A375 (cell line): ENCODE results near the gene CST5. TPM values are rescaled to one million over a fixed set of nuclear protein-coding genes. Genes with fewer than 3 reads are reported as not detected.

Source experiments
- total RNA-seq: library from RNA; depleted of rRNA; stranded (reverse); fragments of >200 nt; shearing (Covaris generic); gene quantifications from 2 replicates; pipeline ENCODE4 v1.2.3, GENCODE V29; 2014; rRNA removed

CST5 gene
- total RNA-seq = not detected in 2 replicates

DNA sequence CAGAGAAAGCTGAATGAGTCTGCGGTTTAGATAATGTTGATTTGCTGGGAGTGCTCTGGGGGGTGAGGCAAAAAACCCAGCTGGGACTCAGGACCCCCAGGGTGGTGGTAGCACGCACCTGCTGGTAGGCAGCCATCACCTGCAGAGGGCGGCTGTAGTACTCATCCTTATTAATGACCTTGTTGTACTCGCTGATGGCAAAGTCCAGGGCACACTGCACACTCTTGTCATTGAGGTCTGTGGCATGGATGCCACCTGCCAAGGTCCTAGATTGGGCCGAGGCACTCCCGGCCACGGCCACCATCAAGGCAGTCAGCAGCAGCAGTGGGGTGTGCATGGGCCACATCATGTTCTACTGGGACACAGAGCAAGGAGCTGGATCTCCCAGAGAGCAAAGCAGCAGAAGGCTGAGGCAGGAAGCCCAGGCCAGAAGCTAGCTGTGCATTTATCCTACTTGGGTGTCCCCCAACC, at the start of gene CST5:
CST5 (minus strand) TSS at position 421 of the 471 bp plus-strand sequence; CDS start at position 349, 72 bp downstream.

DNA sequence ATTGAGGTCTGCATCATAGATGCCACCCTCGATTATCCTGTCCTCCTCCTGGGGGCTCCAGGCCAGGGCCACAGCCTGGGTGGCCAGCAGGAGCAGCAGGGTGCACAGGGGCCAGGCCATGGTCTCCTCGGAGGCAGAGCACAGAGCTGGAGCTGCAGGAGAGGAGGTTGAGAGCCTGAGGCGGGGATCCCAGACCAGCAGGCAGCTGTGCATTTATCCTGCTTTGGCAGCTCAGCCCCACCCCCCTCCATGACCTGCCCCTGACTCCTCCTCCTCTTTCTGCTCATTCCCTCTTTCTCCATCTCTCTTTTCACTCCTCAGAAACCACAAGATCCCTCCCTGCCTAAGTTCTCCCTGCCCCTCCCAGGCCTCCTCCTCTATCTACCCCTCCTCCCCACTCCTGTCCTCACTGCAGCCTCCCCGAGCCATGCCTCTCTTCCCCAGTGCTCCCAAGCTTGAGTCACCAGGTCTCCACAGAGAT, 53.0 kb downstream of the CST5 start, which contains the start of gene CST2:
CST2 (minus strand) TSS at position 189 of the 481 bp plus-strand sequence; CDS start at position 120, 69 bp downstream.

Other genes with a start within 250 kb of the CST5 start
- 168 and 221 TPM in 2 replicates for gene CST3, start 241.8 kb downstream of the CST5 start, total RNA-seq
- not detected in 2 replicates for gene CST4, start 190.7 kb downstream of the CST5 start, total RNA-seq
- not detected in 2 replicates for gene CST1, start 128.8 kb downstream of the CST5 start, total RNA-seq
- gene CST2, start 53.0 kb downstream of the CST5 start, total RNA-seq = 1.9 TPM in 1 of 2 replicates, not detected in the other
- not detected in 2 replicates for gene GGTLC1, start 109.0 kb upstream of the CST5 start, total RNA-seq